Measurements from ENCODE around the gene PDE1A.

DNA sequence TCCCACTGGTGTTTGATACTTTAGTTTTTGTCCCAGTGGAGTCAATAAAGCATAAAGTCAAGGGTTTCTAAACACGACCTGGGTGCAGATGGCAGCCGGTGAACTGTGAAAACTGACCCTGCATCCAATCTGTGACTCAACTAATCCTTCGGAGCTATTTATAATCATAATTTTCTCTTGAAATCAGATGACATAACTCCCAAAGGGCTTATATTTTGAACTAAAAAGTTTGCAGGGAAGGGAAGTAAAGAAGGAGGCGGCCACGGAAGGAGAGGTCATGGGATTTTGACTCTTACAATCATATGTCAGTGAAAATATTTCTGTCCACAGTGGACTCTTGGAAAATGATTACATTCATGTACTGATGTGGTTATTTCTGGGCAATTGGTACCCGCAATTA is 178.5 kb downstream of the PDE1A start:
- TF ChIP-seq, protein P1, sequence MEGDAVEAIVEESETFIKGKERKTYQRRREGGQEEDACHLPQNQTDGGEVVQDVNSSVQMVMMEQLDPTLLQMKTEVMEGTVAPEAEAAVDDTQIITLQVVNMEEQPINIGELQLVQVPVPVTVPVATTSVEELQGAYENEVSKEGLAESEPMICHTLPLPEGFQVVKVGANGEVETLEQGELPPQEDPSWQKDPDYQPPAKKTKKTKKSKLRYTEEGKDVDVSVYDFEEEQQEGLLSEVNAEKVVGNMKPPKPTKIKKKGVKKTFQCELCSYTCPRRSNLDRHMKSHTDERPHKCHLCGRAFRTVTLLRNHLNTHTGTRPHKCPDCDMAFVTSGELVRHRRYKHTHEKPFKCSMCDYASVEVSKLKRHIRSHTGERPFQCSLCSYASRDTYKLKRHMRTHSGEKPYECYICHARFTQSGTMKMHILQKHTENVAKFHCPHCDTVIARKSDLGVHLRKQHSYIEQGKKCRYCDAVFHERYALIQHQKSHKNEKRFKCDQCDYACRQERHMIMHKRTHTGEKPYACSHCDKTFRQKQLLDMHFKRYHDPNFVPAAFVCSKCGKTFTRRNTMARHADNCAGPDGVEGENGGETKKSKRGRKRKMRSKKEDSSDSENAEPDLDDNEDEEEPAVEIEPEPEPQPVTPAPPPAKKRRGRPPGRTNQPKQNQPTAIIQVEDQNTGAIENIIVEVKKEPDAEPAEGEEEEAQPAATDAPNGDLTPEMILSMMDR (IDR thresholded peaks at IDR 0.05; ENCODE audit: low read depth, low read length, poor library complexity, severe bottlenecking), result no peak
- TF ChIP-seq EZH2phosphoT487 (IDR thresholded peaks at IDR 0.05; ENCODE audit: borderline replicate concordance, low read length), result no peak

Measured in DOHH2 (cell line).